ENCODE data around the gene ASIC3.

DNA sequence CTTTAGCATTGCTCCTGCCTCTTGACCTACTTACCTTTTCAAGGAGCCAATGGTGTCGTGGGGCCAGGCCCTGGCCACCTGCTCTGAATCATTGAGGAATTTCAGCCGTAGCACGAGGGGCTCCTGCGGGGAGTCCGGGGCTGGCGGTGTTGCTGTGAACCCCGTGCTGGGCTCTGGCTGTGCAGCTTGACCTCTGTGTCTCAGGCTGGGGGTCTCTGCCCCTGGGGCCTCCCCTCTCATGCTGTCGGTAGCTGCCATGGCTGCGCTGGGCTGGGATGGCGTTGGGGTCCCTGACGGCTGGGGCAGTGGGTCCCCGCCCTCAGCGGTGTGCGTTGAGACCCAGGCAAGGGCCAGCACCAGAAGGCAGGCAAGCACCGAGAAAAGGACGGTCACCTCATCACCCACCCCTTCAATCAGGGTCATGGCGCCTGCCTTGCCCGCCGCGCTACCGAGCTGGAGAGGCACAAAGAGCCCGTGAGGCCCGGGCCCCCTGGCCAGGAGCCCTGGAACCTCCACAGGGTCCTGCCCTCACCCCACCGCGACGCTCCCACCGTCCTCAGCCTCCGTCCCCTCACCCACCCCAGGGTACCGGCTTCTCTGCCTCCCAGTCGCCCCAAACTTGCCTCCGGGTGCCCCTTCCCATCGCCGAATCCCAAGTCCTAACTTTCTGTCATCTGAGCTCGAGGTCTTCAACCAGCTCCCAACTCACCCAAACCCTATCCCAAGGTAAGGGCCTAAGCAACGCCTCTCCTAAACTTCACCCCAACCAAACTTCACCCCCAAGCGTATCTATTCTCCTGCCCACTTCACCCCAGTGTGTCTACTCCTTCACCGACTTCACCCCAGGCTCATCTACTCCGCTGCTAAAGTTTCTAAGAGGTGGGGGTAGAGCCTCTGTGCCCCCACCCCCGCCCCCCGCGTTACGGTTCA lies 34.1 kb downstream of the ASIC3 start:
- no peak for TF ChIP-seq CTCF (optimal IDR thresholded peaks at IDR 0.05 in 1 of 3, IDR thresholded peaks at IDR 0.05 in 1 of 3, conservative IDR thresholded peaks at IDR 0.05 in 1 of 3; ENCODE audit: extremely low read depth in 1 of 3, insufficient read depth in 2 of 3, low read length in 3 of 3)
- TF ChIP-seq EZH2 (IDR thresholded peaks at IDR 0.05; ENCODE audit: low read length): no peak
